ENCODE data around the gene KAZN.

DNA sequence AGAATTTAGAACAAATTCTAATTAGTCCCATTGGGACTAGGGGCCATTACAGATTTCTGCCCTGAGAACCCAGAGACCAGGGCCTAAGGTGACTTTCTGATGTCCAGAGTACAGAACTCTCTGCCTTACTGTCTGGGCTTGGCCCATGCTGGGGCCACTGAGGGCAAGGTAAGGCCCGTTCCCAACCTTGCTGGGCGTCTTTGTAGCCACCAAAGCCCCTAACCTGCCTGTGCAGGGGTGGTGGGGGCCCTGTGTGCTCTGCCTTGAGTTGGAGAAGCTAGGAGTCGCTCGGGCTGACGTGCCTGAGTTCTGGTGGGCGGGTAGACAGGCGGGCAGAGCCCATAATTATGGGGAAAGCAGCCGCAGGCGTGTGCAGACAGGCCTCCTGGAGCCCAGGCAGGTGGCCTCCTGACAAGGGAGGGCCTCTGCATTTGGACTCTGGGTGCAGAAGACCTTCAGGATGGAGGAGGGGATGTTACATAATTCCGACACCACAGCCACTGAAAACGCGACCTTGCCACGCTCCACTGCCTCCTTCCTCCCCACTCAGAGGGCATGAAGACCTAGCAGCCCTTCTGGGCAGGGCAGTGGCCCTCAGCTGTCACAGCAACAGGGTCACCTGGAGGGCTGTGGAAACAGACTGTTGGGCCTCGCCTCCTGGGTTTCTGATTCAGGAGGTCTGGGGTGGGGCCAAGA lies 315.1 kb downstream of the KAZN start:
- TF ChIP-seq, protein P1, sequence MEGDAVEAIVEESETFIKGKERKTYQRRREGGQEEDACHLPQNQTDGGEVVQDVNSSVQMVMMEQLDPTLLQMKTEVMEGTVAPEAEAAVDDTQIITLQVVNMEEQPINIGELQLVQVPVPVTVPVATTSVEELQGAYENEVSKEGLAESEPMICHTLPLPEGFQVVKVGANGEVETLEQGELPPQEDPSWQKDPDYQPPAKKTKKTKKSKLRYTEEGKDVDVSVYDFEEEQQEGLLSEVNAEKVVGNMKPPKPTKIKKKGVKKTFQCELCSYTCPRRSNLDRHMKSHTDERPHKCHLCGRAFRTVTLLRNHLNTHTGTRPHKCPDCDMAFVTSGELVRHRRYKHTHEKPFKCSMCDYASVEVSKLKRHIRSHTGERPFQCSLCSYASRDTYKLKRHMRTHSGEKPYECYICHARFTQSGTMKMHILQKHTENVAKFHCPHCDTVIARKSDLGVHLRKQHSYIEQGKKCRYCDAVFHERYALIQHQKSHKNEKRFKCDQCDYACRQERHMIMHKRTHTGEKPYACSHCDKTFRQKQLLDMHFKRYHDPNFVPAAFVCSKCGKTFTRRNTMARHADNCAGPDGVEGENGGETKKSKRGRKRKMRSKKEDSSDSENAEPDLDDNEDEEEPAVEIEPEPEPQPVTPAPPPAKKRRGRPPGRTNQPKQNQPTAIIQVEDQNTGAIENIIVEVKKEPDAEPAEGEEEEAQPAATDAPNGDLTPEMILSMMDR (conservative IDR thresholded peaks at IDR 0.05), result no peak
- TF ChIP-seq EZH2 (IDR thresholded peaks at IDR 0.05; ENCODE audit: low read depth), result no peak
